ENCODE measurements around the gene ITPR1. TPM values are rescaled to one million over a fixed set of nuclear protein-coding genes. Genes with fewer than 3 reads are reported as not detected.

Gene ITPR1
- total RNA-seq, 2 experiments from 2014 or later = 84.4 to 104 TPM

GRCh38 chr3:4591669-4592068 lies 98.5 kb downstream of the ITPR1 start:
- no peaks in the 10 kb centered on the region for H3K9me2 ChIP-seq (ENCODE audit: insufficient read depth, low read length)
- no peak for TF ChIP-seq CTCF (conservative IDR thresholded peaks at IDR 0.05; ENCODE audit: low read length)
- TF ChIP-seq EZH2phosphoT487 (IDR thresholded peaks at IDR 0.05; ENCODE audit: borderline replicate concordance, low read depth, low read length) = no peak
- no peak overlapping the region for H3K27ac ChIP-seq (ENCODE audit: low read depth, low read length, poor library complexity, severe bottlenecking)
- no peak for DNase-seq (ENCODE audit: low spot score)
- BruUV-seq (replicated peaks) = no TSS peak
- POLR2A ChIA-PET = interaction anchor here (0.6 to 0.9 kb wide), 2 partner anchors 20 to 143 kb away, joined by 3 read pairs; no protein-coding TSS in a partner anchor
- CTCF ChIA-PET (ENCODE audit: unreplicated experiment) = no interaction called here
- no peaks in the 10 kb centered on the region for H4K20me1 ChIP-seq (ENCODE audit: insufficient read depth, low read length)
- H2AFZ ChIP-seq (ENCODE audit: low read length) = no peak overlapping the region
- no peak overlapping the region for H3K4me2 ChIP-seq (ENCODE audit: low read length)
- H3K79me2 ChIP-seq (ENCODE audit: insufficient read depth, low read depth, low read length) = no peaks in the 10 kb centered on the region
- no peaks in the 10 kb centered on the region for H3K9me3 ChIP-seq (ENCODE audit: low read length)
- intact Hi-C loops (cut with micrococcal nuclease; ENCODE audit: unreplicated experiment) = no loop called here
- no peaks in the 10 kb centered on the region for H3K36me3 ChIP-seq (ENCODE audit: insufficient read depth, low read length)
- no peaks in the 10 kb centered on the region for H3K4me1 ChIP-seq (ENCODE audit: insufficient read depth, low read length, poor library complexity, severe bottlenecking)
- no peak overlapping the region for H3K4me3 ChIP-seq (ENCODE audit: low read depth, low read length, poor library complexity, severe bottlenecking)

DNA sequence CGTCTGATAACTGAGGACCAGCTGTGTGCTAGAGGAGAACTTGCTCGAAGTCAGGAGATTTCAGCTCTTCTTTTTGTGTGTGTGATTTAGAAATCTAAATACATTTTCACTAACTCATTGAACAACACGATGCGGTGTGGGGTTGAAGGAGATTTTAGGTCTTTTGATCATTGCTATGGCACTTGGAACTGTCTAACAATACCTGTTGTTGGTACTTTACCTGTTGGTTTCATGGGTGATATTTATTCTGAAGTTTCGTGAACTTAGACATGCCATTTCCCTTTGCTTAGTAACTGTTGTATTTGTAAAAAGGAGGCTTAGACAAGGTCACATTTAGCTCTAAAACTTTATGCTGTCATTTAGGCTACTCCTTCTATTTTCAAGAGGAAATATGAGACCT lies 99.9 kb downstream of the ITPR1 start:
- POLR2A ChIA-PET = no interaction called here
- Histone ChIP-seq H3K4me1 (ENCODE audit: insufficient read depth, low read length, poor library complexity, severe bottlenecking) (no peaks in the 10 kb centered on the region), H3K9me2 (ENCODE audit: insufficient read depth, low read length) (no peaks in the 10 kb centered on the region), H3K4me2 (ENCODE audit: low read length) (no peak overlapping the region), H3K36me3 (ENCODE audit: insufficient read depth, low read length) (no peaks in the 10 kb centered on the region), H3K79me2 (ENCODE audit: insufficient read depth, low read depth, low read length) (no peaks in the 10 kb centered on the region), H3K27ac (ENCODE audit: low read depth, low read length, poor library complexity, severe bottlenecking) (no peak overlapping the region), H3K4me3 (ENCODE audit: low read depth, low read length, poor library complexity, severe bottlenecking) (no peak overlapping the region), H2AFZ (ENCODE audit: low read length) (no peak overlapping the region), H4K20me1 (ENCODE audit: insufficient read depth, low read length) (no peaks in the 10 kb centered on the region), H3K9me3 (ENCODE audit: low read length) (no peaks in the 10 kb centered on the region)
- BruUV-seq (replicated peaks) = no TSS peak
- CTCF ChIA-PET (ENCODE audit: unreplicated experiment) = no interaction called here
- no peak for DNase-seq (ENCODE audit: low spot score)
- intact Hi-C loops (cut with micrococcal nuclease; ENCODE audit: unreplicated experiment) = no loop called here
- no peak for TF ChIP-seq EZH2phosphoT487 (IDR thresholded peaks at IDR 0.05; ENCODE audit: borderline replicate concordance, low read depth, low read length)
- no peak for TF ChIP-seq CTCF (conservative IDR thresholded peaks at IDR 0.05; ENCODE audit: low read length)

DNA sequence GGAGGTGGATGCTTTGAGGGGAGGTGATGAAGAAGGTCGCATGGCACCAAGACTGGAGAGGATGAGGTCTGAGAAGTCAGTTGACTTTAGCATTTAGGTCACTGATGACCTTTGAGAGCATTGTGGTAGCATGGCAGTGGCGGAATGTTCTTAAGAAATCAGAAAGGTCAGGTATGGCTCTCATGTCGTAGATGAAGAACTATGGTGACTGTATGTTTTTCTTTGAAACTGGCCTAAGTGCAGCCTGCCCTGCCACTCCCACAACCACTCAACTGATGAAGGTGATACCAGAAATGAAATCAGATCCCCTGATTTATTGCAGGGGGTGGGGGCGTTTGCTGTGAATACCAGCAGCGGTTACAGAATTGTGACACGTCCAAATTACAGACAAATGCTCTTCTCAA lies 102.6 kb downstream of the ITPR1 start:
- no TSS peak for BruUV-seq (replicated peaks)
- Histone ChIP-seq H3K4me1 (ENCODE audit: insufficient read depth, low read length, poor library complexity, severe bottlenecking) (no peaks in the 10 kb centered on the region), H2AFZ (ENCODE audit: low read length) (no peak overlapping the region), H3K4me2 (ENCODE audit: low read length) (no peak overlapping the region), H3K4me3 (ENCODE audit: low read depth, low read length, poor library complexity, severe bottlenecking) (no peak overlapping the region), H3K27ac (ENCODE audit: low read depth, low read length, poor library complexity, severe bottlenecking) (no peak overlapping the region), H3K36me3 (ENCODE audit: insufficient read depth, low read length) (no peaks in the 10 kb centered on the region), H4K20me1 (ENCODE audit: insufficient read depth, low read length) (no peaks in the 10 kb centered on the region), H3K9me3 (ENCODE audit: low read length) (0 out of 2 replicates have a peak, but pooled peaks cover 4% of the 10 kb centered on the region), H3K79me2 (ENCODE audit: insufficient read depth, low read depth, low read length) (no peaks in the 10 kb centered on the region), H3K9me2 (ENCODE audit: insufficient read depth, low read length) (no peaks in the 10 kb centered on the region)
- no peak for DNase-seq (ENCODE audit: low spot score)
- CTCF ChIA-PET (ENCODE audit: unreplicated experiment) = no interaction called here
- TF ChIP-seq CTCF (conservative IDR thresholded peaks at IDR 0.05; ENCODE audit: low read length) (no peak), EZH2phosphoT487 (IDR thresholded peaks at IDR 0.05; ENCODE audit: borderline replicate concordance, low read depth, low read length) (no peak)
- intact Hi-C loops (cut with micrococcal nuclease; ENCODE audit: unreplicated experiment) = no loop called here
- POLR2A ChIA-PET = interaction anchor here (0.9 kb wide), 1 partner anchor 53 kb away, joined by 3 read pairs; no protein-coding TSS in a partner anchor
